Astrocyte (in vitro differentiated cells and primary cell): ENCODE data around the gene MBNL1.

ENCODE experiments used
- EZH2 ChIP-seq: IDR thresholded peaks from 2 replicates; pipeline ENCODE4 v1.6.1; 2012; ENCODE audit warnings: mild to moderate bottlenecking, low read length, inconsistent platforms; ENCODE audit not compliant: insufficient read depth
- TF ChIP-seq, protein P1 (sequence below): IDR thresholded peaks from 2 replicates; pipeline ENCODE4 v1.5.1; 2011; ENCODE audit warnings: low read depth, mild to moderate bottlenecking, inconsistent platforms, low read length, moderate library complexity; ENCODE audit not compliant: insufficient read depth

GRCh38 chr3:152350139-152350538 is 81.4 kb downstream of the MBNL1 start:
- TF ChIP-seq, protein P1, sequence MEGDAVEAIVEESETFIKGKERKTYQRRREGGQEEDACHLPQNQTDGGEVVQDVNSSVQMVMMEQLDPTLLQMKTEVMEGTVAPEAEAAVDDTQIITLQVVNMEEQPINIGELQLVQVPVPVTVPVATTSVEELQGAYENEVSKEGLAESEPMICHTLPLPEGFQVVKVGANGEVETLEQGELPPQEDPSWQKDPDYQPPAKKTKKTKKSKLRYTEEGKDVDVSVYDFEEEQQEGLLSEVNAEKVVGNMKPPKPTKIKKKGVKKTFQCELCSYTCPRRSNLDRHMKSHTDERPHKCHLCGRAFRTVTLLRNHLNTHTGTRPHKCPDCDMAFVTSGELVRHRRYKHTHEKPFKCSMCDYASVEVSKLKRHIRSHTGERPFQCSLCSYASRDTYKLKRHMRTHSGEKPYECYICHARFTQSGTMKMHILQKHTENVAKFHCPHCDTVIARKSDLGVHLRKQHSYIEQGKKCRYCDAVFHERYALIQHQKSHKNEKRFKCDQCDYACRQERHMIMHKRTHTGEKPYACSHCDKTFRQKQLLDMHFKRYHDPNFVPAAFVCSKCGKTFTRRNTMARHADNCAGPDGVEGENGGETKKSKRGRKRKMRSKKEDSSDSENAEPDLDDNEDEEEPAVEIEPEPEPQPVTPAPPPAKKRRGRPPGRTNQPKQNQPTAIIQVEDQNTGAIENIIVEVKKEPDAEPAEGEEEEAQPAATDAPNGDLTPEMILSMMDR, result no peak
- no peak for TF ChIP-seq EZH2
